SIG-M5 treated with dmso at 0.1 percent for 504 hours (cell line): Measurements from ENCODE around the gene FOXO3B.
"Not testable (repeated sequence)": the region's sequence is repeated elsewhere in the genome, so short reads cannot be mapped to it uniquely, and the experiment has no call there.

Experiments used
- DNase-seq: peaks from one replicate; lab custom pipeline; 2025; ENCODE audit not compliant: unreplicated experiment; lab: John Stamatoyannopoulos, UW

Gene FOXO3B

DNA sequence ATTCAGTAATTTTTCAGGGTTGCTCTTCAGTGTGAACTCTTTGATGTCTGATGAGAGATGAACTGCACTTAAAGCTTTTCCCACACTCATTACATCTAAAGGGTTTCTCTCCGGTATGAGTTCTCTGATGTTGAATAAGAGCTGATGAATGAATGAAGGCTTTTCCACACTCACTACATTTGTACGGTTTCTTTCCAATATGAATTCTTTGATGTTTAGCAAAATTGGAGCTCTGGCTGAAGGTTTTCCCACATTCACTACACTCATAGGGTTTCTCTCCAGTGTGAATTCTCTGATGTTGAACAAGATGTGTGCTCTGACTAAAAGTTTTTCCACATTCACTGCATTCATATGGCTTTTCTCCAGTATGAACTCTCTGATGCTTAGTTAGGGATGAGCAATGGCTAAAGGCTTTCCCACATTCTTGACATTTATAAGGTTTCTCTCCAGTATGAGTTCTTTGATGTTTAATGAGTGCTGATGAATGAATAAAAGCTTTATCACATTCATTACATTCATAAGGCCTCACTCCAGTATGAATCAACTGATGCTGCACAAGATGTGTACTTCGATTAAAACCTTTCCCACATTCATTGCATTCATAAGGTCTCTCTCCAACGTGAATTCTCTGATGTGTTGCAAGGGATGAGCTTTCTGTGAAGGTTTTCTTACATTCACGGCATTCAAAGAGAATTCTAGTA lies 20.0 kb downstream of the FOXO3B start:
- DNase-seq = not testable (repeated sequence)

GRCh38 chr17:18650094-18650493 lies 32.0 kb downstream of the FOXO3B start:
- not testable (repeated sequence) for DNase-seq

GRCh38 chr17:18644291-18644690 lies 37.8 kb downstream of the FOXO3B start, which contains the start of gene TBC1D28:
TSS of gene TBC1D28 (minus strand) at chr17:18644391. CDS start at chr17:18641352, 3,039 bp downstream.
- not testable (repeated sequence) for DNase-seq

DNA sequence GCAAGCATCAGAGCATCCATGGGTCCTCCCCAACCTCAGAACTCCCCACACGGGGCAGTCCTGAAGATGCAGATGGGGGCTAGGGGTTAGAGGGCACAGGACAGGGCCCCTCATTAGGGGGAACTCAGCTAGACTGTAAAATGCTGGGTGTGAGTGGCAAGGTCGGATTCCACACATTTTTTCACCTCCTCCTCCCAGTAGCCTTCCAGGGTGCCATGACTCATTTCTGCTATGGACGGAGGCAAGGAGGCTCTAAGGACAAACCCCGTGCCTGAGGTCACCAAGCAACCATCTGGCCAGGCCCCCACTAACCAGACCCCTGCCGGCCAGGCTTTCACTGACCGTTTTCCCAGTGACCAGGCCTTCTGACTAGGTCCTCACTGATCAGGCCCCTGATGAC lies 39.0 kb downstream of the FOXO3B start:
- not testable (repeated sequence) for DNase-seq

DNA sequence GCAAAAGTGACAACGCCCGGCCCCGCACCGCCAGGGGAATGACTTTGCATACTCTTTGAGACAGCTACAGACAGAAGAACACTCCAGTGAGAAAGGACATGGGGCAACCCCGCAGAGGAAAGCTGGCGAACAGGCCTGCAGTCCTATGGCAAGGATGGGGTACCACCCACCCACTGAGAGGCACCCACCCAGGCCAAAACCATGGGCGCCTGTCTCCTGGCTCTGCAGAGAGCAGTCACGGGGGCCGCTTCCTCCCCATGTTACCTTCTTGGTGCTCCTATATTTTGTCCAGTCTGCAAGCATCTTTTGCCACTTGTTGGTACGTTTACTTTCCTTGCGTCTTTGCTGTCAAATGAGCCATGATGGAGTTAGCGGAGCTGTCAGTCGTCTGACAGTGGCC lies 43.8 kb downstream of the FOXO3B start:
- not testable (repeated sequence) for DNase-seq

DNA sequence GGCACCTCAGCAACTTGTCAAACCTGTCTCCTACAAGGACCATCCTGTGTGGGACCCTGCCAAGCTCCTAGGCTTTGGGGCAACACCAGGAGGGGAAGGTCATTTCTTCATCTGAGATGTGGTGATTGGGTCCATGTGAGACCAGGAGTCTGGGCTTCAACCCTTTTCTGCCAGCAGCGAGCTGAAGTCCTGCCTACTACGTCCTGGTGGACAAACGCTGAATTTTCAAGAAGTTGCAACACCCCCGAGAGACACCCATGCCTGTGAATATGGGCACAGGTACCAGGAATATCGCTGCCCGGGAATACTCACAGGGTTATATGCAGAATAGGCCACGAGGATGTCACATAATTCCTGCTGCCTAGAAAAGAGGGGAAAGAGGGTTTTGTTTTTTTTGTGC lies 45.9 kb downstream of the FOXO3B start:
- not testable (repeated sequence) for DNase-seq

GRCh38 chr17:18635773-18636172 lies 46.3 kb downstream of the FOXO3B start:
- DNase-seq = not testable (repeated sequence)

DNA sequence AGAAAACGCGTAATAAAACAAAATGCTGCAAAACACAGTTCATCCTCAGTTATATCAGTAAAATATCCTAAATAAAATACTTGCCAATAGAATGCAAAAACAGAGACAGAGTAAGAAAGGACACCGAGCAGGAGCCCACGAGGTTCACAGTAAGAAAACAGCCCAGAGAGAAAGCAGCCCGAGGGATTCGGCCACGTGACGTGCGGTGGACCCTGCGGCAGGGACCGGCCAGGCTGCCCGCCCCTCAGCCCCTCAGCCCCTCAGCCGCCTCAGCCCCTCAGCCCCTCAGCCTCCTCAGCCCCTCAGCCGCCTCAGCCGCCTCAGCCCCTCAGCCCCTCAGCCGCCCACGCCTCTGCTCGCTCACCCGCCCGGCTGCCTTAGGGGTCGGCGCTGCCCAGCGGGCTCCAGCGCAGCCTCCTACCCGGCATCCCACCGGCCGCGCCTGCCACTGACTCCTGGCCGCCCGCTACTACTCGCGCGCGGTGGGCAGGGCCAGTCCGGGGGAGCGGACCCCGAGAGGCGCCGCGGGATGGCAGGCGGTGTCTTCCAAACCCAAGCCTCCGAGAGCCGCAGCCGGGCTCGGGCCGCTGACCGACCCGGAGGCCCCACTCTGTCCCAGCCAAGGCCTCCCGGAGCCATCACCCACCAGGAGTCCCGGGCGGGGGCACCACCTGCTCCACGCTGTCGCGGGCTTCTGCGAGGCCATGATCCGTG lies 47.4 kb downstream of the FOXO3B start:
- not testable (repeated sequence) for DNase-seq
